KBM-7 (cell line): ENCODE measurements around the gene TLNRD1.
"Not testable (repeated sequence)": the region's sequence is repeated elsewhere in the genome, so short reads cannot be mapped to it uniquely, and the experiment has no call there.

ENCODE experiments used
- DNase-seq: peaks from one replicate; pipeline ENCODE4 v3.0.0-alpha.2; 2015
- in situ Hi-C: fragments of 300-500 bp; cut with MboI; formaldehyde crosslinking; loops from 2 replicates; pipeline ENCODE4 v1.14.3; 2020; ENCODE audit warnings: low sequenced_read_pairs, low pct_unique_long_range_greater_than_20kb, mixed read lengths

The TLNRD1 gene

GRCh38 chr15:81000624-81001151 is at the start of gene TLNRD1:
Gene TLNRD1 (plus strand): TSS chr15:81000923. CDS start chr15:81002272, 1,349 bp downstream.
- in situ Hi-C loops: no loop called here
- DNase-seq: peak; percentile 94

GRCh38 chr15:80951941-80952340 is 48.8 kb upstream of the TLNRD1 start:
- in situ Hi-C loops: no loop called here
- no peak for DNase-seq

- DNase-seq: no peak
- in situ Hi-C loops: no loop called here
Observed at GRCh38 chr15:80953001-80953952, 47.4 kb upstream of the TLNRD1 start.

- in situ Hi-C loops: no loop called here
Observed at GRCh38 chr15:80953953-80954778, 46.6 kb upstream of the TLNRD1 start.

GRCh38 chr15:80955571-80956452 is 44.9 kb upstream of the TLNRD1 start:
- in situ Hi-C loops: not testable (repeated sequence)
- peak; percentile 74 for DNase-seq

More at GRCh38 chr15:80953953-80954778, 46.6 kb upstream of the TLNRD1 start:
- no peak for DNase-seq

- in situ Hi-C loops: no loop called here
- DNase-seq: no peak
Observed at GRCh38 chr15:80957556-80957955, 43.2 kb upstream of the TLNRD1 start.

GRCh38 chr15:80957976-80958375 is 42.7 kb upstream of the TLNRD1 start:
- no peak for DNase-seq
- in situ Hi-C loops: no loop called here

GRCh38 chr15:80958818-80959495 is 41.8 kb upstream of the TLNRD1 start:
- DNase-seq: no peak
- in situ Hi-C loops: no loop called here

GRCh38 chr15:80965454-80965853 is 35.3 kb upstream of the TLNRD1 start:
- DNase-seq, in situ Hi-C loops: not testable (repeated sequence)

- no peak for DNase-seq
- in situ Hi-C loops: no loop called here
Observed at GRCh38 chr15:80966431-80967197, 34.1 kb upstream of the TLNRD1 start.

- in situ Hi-C loops: no loop called here
Observed at GRCh38 chr15:80967451-80967850, 33.3 kb upstream of the TLNRD1 start.

GRCh38 chr15:80967991-80968510 is 32.7 kb upstream of the TLNRD1 start:
- no peak for DNase-seq
- in situ Hi-C loops: no loop called here

More at GRCh38 chr15:80967451-80967850, 33.3 kb upstream of the TLNRD1 start:
- no peak for DNase-seq

GRCh38 chr15:80969316-80969715 is 31.4 kb upstream of the TLNRD1 start:
- no peak for DNase-seq
- in situ Hi-C loops: no loop called here

GRCh38 chr15:80970018-80970657 is 30.6 kb upstream of the TLNRD1 start:
- peak; percentile 89 for DNase-seq
- in situ Hi-C loops: no loop called here

GRCh38 chr15:80970658-80971057 is 30.1 kb upstream of the TLNRD1 start:
- DNase-seq: no peak
- in situ Hi-C loops: no loop called here

- in situ Hi-C loops: no loop called here
- DNase-seq: no peak
Observed at GRCh38 chr15:80971143-80971542, 29.6 kb upstream of the TLNRD1 start.

GRCh38 chr15:80972276-80972675 is 28.4 kb upstream of the TLNRD1 start:
- DNase-seq: no peak
- in situ Hi-C loops: no loop called here
